Activated CD8-positive, alpha-beta memory T cell treated with anti-CD3 and anti-CD28 coated beads for 1 hour (primary cell): ENCODE measurements around the gene VASP.

ENCODE experiments used
- DNase-seq, 2 donors: peaks; one replicate each; pipeline ENCODE4 v3.0.0-alpha.2; 2020; ENCODE audit warnings: low read depth in 1 of 2; ENCODE audit errors: extremely low read depth in 1 of 2

Gene VASP

GRCh38 chr19:45506989-45507871, at the start of gene VASP:
Gene VASP, plus strand, starts transcription at chr19:45507479. Its CDS starts 293 bp downstream, at chr19:45507772.
- peak; percentile 76 to 85 for DNase-seq

GRCh38 chr19:45457776-45458175, 49.5 kb upstream of the VASP start:
- DNase-seq, result no peak

- DNase-seq, result no peak
Measured at GRCh38 chr19:45460807-45461347, 46.4 kb upstream of the VASP start.

GRCh38 chr19:45462174-45462573, 45.1 kb upstream of the VASP start:
- DNase-seq, result no peak

- no peak for DNase-seq
Measured at GRCh38 chr19:45463241-45463640, 44.0 kb upstream of the VASP start.

GRCh38 chr19:45464274-45464673, 43.0 kb upstream of the VASP start:
- DNase-seq, result no peak

GRCh38 chr19:45464852-45465441, 42.3 kb upstream of the VASP start:
- no peak for DNase-seq

- no peak for DNase-seq
Measured at GRCh38 chr19:45467115-45467455, 40.2 kb upstream of the VASP start.

- peak; percentile 92 to 93 for DNase-seq
Measured at GRCh38 chr19:45467456-45468158, 39.7 kb upstream of the VASP start, which contains the start of gene FOSB. Gene FOSB, plus strand, starts transcription at chr19:45467996. Its CDS starts 591 bp downstream, at chr19:45468587.

- no peak for DNase-seq
Measured at GRCh38 chr19:45468159-45468651, 39.1 kb upstream of the VASP start.

- DNase-seq, result no peak
Measured at GRCh38 chr19:45468803-45469131, 38.5 kb upstream of the VASP start.

- peak; percentile 53 to 87 for DNase-seq
Measured at GRCh38 chr19:45469132-45469944, 37.9 kb upstream of the VASP start.

- DNase-seq, result no peak
Measured at GRCh38 chr19:45469945-45470761, 37.1 kb upstream of the VASP start.

GRCh38 chr19:45470762-45471081, 36.6 kb upstream of the VASP start:
- DNase-seq, result no peak

GRCh38 chr19:45471111-45471930, 36.0 kb upstream of the VASP start:
- DNase-seq, result no peak

GRCh38 chr19:45471931-45472562, 35.2 kb upstream of the VASP start:
- no peak for DNase-seq

GRCh38 chr19:45472563-45473366, 34.5 kb upstream of the VASP start:
- DNase-seq, result no peak

- no peak for DNase-seq
Measured at GRCh38 chr19:45473367-45473681, 34.0 kb upstream of the VASP start.
